HG03025 (cell line): ENCODE data around the gene SH3YL1.
A peak's percentile ranks its signal among the peaks of the same experiment; 100 is the strongest.

Experiments used
- ATAC-seq: cut with Tn5 transposase; IDR thresholded peaks from one replicate; pipeline ENCODE4 v1.9.1; 2021; ENCODE audit warnings: mild to moderate bottlenecking, moderate library complexity; ENCODE audit not compliant: unreplicated experiment, low FRiP score

The SH3YL1 gene, protein sequence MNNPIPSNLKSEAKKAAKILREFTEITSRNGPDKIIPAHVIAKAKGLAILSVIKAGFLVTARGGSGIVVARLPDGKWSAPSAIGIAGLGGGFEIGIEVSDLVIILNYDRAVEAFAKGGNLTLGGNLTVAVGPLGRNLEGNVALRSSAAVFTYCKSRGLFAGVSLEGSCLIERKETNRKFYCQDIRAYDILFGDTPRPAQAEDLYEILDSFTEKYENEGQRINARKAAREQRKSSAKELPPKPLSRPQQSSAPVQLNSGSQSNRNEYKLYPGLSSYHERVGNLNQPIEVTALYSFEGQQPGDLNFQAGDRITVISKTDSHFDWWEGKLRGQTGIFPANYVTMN

DNA sequence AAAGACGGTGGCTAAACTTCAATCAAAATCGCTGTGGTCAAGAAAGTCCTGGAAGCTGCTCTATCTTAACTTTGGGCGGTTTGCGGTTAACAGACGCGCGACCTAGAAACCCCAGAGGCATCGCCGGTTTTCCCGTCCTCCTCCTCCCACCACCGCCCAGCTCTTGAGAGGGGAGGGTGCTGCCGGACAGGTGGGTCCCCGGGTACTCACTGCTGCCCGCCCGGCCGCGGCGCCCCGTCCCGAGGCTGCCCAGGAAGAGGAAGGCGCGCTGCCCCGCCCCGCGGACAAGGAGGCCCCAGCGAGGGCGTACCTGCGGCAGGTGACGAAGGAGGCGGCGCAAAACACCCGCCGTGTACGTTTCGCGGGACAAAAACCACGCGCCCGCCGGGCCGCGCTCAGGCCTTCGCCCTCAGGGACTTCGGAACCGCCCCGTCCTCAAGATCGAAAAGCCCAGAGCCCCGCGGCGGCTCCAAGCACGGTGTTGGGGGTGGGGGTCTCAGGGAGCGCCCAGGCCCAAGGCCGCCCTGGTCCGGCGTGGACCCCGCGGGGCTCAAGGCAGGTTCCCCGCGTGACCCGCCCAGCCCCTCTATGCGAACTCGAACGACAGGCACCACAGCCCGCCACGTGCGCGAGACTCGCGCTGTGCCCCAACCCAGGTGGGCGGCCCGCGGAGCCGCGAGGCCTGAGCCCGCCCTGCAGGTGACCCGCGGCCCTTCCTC, at the start of gene SH3YL1:
Gene SH3YL1 (minus strand): TSS at position 259 of the 719 bp plus-strand sequence. CDS start 48 bp downstream, at position 211.
- peak; percentile 24 for ATAC-seq

DNA sequence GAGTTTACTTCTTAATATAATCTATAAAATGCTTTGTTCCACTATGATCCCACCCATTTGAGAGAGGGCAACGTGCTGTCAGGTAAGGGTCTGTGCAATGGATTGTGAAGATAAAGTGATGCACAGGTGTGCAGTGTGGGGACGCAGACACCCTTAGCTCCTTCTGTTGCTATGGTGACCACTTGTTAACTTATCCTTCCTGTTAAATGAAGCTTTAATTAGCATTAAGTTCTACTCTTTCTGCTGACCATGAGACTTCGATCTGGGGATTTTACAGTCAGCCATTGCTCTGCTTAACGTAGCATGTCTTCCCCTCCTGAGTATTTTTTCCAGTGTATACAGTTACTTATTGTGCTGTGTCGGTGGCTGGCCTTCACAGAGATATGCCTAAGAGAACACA, 47.2 kb upstream of the SH3YL1 start:
- ATAC-seq = no peak

DNA sequence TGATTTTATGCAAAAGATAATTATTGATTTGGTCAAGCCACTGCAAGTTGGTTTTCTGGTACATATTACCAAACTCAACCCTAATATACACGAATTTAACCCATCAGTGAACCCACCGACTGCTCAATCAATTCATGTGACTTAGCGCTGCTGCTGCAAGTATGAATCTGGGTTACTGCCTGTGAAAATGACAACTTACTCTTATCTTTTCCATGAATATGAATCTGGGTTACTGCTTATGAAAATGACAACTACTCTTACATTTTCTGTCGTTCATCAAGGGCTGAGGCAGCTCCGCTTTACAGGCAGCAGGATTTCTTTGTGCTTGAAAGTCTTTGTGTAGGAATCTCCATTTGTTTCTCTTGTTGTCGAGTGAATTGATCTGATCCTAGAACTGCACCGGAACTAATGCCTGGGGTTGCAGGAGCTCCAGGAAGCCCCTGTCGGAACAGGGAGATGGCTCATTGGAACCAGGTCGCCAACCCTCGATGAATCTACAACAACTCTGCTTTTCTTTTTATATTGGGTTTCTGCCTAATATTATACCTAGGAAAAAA, 46.2 kb upstream of the SH3YL1 start:
- ATAC-seq = no peak

DNA sequence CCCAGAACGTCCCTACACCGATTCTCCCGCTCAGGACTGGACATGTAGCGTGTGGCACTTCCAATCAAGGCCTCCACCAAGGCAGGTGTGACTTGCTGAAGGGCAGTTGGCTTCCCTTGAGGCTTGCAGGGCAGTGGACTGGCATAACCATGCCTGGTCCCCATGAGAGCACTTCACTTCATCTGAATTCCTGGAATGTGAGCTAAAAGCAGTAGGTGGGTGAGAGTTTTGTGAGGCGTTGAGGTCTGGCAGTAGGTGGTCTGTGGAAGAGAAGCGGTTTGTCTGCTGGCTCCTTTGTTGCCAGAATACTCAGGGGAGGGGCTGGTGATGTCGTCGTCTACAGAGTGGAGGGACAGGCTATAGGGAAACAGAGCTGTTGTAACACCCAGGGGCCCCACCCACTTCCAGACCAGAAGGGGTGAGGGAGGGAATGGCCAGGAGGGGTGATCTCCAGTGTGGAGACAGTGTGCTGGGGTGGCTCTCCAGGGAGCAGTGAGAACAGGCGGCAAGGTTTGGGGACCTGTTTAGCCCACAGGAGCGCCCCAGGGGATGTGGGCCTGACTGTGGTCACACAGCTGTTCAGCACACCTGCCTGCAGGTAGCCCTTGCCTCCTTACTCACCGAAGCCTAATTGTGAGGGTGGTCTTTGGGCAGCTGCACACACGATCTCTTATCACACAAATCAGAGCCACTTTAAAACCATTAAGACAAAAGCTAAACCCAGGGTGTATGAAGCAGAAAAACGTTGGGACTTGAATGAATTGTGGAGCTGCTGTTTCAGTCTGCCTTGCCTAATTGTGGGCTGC, 45.5 kb upstream of the SH3YL1 start:
- no peak for ATAC-seq

DNA sequence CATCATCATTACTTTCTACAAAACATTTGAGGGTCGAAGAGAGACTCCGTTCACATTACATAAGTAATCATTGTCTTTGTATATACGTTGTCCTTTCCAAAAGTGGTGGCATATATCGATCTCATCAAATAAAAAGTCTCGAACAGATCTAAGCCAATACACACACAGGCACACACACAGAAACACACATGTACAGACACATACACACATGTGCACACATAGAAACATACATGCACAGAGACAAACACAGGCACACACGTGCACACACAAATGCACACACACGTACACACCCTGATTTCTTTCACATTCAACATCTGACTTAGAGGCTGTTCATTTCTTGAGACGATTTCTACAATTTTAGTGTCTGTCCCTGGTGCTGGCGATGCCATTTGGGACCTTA, 41.5 kb upstream of the SH3YL1 start:
- ATAC-seq = no peak

DNA sequence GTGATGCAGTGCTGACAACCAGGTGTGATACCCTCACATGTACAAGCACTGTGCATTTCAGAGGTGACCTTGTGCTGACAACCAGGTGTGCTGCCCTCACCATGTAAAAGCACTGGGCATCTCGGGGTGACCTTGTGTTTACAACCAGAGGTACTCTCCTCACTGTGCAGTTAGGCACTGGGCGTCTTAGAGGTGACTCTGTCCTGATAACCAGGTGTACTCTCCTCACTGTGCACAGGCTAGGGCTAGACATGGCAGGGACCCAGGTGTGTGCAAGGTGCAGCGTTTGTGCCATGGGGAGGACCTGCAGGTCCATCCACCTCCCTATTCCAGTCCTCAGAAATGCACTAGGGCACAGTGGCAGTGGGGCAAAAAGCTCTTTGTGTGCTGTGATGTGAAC, 32.5 kb upstream of the SH3YL1 start:
- no peak for ATAC-seq

DNA sequence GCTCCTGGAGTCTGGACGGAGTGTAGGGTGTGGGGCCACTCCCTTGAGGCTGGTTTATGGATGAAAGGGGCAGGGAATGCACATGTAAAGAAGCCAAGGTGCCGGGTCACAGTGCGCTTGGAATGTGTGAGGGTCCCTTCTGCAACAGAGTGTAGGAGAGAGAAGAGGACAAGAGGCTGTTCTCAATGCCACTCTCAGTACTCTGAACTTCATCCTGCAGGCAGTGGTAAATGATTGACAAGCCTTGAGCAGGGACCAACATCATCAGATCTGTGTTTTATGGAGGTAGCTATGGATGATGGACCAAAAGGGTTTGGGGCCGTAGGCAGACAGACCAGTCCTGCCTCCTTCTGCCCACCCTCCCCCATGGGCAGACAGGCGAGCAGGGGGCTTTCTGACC, 31.3 kb upstream of the SH3YL1 start:
- no peak for ATAC-seq

DNA sequence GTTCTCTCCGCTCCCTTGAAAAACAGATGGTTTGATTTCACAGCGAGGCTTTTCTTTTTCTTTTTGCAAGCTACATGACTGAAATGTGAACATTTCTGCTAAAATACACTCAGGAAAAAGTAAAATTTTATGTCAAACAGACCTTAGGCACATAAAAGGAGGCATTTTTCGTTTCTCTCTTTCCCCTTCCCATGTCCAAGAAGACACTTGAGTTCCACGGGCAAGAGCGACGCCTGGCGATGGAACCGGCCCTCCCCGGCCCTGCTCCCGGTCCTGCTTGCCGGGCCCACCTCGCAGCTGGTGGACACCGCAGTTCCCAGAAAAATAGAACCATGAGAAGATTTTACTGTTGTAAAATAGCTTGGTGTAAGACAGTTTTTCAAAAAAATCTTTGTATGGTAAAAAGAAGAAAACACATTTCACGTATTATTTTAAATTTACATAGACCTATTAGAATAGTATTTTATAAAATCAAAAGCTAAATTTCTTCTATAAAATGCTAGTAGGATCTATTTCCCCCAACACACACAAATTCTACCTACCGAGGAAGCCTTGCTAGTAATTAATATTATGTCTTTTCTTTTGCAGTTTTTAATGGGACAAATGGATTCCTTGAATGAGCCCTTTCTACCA, 26.4 kb upstream of the SH3YL1 start:
- ATAC-seq = no peak

DNA sequence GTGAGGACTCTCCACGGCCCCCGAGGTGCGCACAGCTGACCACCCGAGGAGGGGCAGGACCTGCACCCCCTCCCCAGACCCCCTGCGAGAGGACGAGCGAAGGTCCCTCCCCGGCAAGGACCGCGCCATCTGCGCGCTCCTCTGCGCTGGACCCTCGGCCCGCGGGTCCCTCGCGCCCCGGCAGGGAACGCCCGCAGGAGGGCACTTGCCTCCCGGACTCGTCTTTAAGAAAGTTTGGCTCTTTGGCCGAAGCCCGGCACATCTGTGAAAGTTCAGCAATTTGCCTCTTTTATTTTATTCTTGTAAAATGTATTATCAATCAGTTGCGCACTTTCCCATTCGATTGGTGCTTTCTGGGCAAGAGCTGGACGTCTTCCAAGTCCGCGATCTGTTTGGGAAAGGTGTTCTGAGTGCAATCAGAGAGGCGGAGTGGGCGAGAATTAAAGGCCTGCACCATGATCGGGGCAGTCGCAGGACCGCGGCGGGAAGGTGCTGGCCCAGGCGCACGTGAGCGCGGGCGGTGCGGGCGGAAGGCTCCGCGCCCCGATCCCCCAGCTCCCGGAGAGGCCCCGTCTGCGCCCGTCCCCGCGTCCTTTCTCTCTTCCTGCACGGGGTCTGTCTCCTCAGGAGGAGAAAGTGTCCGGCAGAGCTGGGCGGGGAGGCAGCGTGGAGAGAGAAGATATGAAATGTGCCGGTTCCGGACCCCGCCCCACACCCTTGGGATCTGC, 25.7 kb upstream of the SH3YL1 start:
- ATAC-seq = no peak

DNA sequence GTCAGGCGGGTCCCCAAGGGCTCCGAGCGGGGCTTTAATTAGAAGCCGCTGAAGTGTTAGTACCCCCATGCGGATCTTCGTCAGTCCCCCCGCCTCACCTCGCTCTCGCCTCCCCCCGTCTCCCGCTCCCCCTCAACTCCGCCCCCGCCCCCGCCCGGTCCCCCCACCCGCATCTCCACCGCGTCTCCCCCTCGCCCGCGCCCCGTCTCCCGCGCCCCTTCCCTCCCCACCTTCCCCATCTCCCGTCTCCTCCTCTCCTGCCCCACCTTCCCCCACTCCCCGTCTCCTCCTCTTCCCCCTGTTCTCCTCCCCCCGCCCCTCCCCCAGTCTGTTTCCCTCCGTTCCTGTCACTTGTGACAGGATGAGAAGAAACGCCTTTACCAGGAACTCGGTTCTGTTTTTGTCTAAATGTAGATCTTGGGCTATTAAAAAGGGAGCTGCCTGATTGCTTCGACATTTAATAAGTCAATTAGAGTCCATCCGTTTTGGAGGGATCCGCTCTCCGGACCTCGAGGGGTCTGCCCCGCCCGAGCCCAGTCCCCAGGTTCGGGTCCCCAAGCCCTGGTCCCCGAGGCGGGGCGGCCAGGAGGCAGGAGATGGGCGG, 25.0 kb upstream of the SH3YL1 start:
- no peak for ATAC-seq

DNA sequence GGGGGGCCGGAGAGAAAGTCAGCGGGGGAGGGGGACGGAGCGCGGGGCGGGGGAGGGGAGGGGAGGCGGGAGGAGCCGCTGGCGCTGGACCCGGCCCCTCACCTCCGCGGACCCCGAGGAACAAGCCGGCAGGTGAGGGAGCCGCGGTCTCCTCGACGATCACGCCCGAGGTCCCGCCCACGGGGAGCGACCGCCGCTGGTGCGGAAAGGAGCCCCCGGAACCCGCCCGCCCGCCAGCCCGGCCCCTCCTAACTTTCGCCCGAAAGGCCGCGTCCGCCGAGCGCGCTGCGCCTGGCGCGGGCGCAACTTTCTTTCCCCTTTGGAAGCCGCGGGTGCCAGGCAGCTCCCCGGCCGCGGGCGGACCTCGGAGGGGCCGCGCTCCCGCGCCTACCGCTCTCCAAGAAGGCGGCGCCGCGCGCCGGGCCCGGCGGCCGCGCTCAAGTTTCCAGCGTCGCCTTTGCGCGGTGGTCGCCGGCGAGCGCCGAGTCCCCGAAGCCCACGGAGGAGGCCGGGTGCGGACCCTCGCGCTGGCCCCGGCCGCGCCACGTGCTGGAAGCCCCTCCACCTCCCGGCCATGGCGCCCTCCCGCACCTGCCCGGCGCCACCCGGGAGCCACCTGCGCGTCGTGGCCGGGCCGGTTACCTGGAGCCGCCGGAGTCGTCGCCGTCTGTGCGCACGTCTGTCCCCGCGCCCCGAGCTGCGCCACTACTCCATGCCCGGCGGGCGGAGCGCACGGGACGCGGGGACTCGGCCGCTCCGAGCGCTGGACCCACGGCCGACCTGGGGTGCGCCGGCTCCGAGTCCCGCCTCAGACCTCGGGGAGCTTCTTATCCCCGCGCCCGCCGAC, 24.3 kb upstream of the SH3YL1 start, which contains the start of gene ALKAL2:
Gene ALKAL2 (minus strand): TSS at position 181 of the 847 bp plus-strand sequence. CDS start 256 bp downstream, outside the sequence.
- no peak for ATAC-seq

DNA sequence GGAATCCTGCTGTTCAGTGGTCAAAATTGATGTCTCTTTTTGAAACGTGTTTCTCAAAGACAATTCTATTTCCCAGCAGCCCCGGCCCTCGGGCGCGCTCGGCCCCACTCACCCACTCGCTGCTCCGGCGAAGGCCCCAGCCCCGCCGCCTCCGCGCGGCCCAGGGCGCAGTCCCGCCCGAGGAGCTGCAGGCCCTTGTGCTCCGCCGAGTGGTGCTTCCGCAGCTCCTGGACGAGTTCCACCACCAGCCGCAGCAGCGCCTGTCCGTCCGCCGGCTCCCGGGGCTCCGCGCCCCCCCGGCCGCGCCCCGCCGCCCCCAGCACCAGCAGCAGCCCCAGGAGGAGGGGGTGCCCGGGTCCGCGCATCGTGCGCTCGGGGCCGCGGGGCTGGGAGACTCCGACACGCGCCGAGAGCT, 23.6 kb upstream of the SH3YL1 start:
- ATAC-seq = peak; percentile 55

DNA sequence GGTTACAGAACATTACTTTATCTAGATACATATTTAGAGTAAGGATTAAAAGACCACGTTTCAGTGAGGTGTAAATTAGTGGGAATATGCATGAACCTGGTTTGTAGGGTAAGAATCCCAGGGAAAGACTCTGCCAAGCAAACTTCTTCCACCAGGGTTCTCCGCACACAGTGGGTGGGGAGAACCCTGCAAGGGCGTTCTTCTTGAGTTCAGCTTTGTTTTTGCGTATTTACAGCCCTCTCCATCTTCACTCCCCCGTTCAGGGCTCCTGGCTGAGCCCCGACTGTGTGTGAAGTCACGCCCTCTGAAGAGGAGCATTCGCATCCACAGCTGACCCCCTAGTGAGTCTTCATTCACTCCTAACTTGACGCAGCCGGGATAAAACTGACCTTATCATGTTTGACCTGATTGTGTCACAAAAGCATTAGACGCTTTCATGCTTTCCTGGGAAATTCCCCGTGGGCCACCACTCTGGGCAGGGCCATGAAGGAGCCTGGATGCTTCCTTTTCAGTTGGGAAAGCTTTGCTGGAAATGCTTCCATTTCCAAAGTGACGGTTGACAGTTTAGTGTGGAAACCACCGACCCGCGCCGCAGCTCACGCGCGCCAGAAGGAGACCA, 23.1 kb upstream of the SH3YL1 start:
- ATAC-seq = peak; percentile 7

DNA sequence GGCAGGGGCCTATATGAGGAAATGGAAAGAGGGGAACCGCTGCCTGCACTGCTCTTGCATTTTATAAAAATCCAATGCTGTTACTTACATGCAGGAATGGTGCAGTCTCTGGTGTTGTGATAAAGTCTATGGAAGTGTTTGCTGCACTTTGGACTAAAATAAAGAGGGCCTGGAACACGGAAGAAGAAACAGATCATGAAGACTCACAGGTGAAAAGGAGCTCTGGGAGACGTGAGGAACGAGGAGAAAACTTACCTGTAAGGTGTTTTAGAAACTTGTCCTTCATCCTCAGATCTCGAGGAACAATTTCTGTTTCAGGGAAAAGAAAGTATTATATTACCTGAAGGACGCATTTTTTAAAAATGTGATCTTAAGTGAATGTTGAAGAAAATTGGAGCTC, 22.2 kb upstream of the SH3YL1 start:
- ATAC-seq = no peak

DNA sequence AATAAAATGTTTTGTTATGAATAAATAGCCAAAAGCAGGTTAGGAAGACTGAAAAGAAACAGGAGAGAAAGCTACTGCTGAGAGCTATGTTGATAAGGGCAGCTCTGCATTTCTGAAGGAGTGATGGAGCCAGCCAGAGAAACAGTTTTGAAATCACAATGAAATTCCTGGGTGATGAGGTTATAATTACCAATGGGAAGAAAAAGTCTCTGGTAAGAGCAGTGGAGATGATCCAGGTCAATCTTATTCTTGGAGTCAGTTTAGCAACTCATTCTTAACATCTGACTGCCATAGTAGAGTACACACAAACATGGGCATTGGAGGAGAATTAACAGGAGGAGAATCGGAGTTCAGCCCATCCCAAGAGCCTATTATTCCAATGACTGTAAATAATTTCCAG, 21.7 kb upstream of the SH3YL1 start:
- no peak for ATAC-seq

DNA sequence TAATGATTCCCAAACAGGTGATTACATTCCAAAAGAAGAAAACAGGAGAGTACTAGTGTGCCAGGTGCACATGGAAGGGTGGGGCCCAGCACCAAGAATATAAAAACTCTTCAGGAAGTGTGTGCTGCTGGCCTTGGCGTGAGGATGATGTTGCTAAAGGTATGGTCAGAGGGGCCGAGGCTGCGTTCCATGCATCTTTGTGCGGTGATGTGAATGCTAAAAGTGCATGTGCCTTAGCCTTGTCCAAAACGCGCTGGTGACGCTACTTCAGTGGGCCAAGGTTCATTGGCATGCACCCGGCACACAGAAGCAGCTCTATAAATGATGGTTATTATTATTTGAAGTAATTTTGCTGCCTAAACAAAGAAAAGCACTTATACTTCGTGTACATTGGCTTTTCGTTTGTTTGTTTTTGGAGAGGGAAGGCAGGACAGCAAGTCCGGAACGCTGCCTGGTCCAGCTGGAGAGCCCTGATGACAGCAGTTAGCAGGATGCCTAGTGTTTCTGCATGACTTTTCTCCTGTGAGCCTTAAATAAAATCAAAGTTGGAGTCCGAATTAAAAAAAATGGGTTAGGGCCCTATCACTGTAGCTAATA, 21.2 kb upstream of the SH3YL1 start:
- no peak for ATAC-seq

DNA sequence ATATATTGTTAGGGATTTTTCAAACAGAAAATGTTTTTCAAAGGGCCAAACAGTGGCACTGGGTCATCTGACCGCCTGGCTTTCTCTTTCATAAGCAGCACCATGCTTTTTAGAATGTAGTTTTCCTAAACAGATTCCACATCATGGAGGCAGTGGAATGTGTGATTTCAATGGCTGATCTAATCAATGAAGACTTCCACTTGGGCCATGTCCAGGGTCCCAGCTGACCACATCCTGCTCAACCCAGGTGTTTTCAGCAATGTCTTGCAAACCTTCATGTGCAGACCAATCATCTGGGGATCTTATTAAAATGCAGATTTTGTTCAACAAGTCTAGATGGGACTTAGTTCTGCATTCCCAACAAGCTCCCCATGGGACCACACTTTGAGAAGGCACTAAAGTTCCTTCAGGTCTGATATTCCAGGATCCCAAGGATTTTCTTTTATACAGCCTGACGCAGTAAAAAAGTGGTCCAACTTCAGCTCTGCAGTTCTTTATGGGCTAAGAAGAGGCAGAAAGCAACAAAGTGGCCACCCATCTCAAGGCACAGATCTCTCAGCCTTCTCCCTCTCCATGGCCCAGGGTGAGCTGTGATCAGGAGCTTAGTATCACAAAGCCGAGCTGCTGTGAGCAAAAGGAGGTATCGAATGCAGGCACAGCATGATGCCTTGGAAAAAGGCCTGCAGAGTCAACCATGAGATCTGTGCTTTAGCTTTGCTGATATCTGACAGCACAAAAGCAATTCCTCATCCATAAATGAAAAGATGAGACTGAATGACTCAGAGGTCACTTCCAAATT, 20.4 kb upstream of the SH3YL1 start:
- no peak for ATAC-seq
